Measurements from ENCODE around the gene LIMS2. TPM values are rescaled to one million over a fixed set of nuclear protein-coding genes. Genes with fewer than 3 reads are reported as not detected.

Gene LIMS2
- total and polyA plus RNA-seq, 2 donors (not counting 3 experiments of a cell fraction or from before 2014, with no cell fraction given) = 48.3 to 55.6 TPM

DNA sequence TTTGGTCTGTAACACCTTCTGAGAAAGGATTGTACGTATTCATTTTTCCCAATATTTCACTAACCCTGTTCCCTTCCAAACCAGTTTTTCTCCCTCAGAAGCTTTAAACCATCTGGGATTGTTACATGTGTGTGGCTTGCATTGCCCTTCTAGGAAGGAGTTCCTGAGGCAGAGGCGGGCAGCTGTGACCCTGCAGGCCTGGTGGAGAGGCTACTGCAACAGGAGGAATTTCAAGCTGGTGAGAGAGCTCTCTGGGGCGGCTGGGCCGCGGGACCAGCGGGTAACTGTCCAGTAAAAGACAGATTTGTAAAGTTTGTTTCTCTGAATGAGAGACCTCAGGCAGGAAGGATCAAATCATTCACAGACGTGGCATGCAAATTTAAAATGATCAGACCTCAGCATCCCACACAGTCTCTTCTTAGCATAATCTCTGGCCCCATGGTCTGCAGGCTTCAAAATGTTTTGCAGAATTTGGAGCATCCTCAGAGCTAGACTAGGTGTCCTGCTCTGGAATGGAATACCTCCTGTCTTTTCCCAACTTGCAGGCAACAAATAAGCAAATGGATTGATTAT lies 69.6 kb downstream of the LIMS2 start:
- BruUV-seq (replicated peaks) = no TSS peak
- Histone ChIP-seq H3K9ac (replicated peaks; ENCODE audit: extremely low read depth, insufficient read depth, low read length) (no peak overlapping the region), H4K20me1 (replicated peaks; ENCODE audit: control insufficient read depth, extremely low read depth, insufficient read depth, low read length) (no peaks in the 10 kb centered on the region), H2AFZ (ENCODE audit: low read depth, low read length) (no peak overlapping the region), H3K79me2 (ENCODE audit: control insufficient read depth, insufficient read depth, low read length) (no peaks in the 10 kb centered on the region), H3K9me1 (replicated peaks; ENCODE audit: control insufficient read depth, extremely low read depth, insufficient read depth, low read length) (no peaks in the 10 kb centered on the region), H3K36me3 (ENCODE audit: control insufficient read depth in 2 of 2, extremely low read depth in 1 of 2, insufficient read depth in 2 of 2, low read length in 2 of 2) (no peaks in the 10 kb centered on the region), H3K4me1 (ENCODE audit: control insufficient read depth, extremely low read depth, insufficient read depth, low read length) (no peaks in the 10 kb centered on the region), H3K4me3 (replicated peaks in 1 of 3; ENCODE audit: insufficient read depth in 1 of 3, low read depth in 1 of 3, low read length in 3 of 3) (no peak overlapping the region), H3K27ac (ENCODE audit: insufficient read depth, low read depth, low read length) (no peak overlapping the region), H3K27me3 (ENCODE audit: control insufficient read depth in 2 of 2, insufficient read depth in 2 of 2, low read length in 2 of 2) (no peaks in the 10 kb centered on the region), H3K4me2 (ENCODE audit: insufficient read depth, low read length) (no peak overlapping the region), H3K9me3 (replicated peaks; ENCODE audit: control insufficient read depth, insufficient read depth, low read length) (no peaks in the 10 kb centered on the region)
- ChIA-PET POLR2A (no interaction called here), CTCF (interaction anchor here (1.2 kb wide), 1 partner anchor 44 kb away, joined by 5 read pairs; no protein-coding TSS in a partner anchor)
- dilution Hi-C loops (cut with MboI; ENCODE audit: extremely low pct_ligation_motif_present, low sequenced_read_pairs) (no loop called here), intact Hi-C loops (cut with micrococcal nuclease) (no loop called here)
- no peak for TF ChIP-seq GATA2 (IDR thresholded peaks at IDR 0.05; ENCODE audit: insufficient read depth, insufficient read length, low read depth, low read length)
- TF ChIP-seq POLR2A (IDR thresholded peaks at IDR 0.05; ENCODE audit: low read depth, low read length) = no peak
- TF ChIP-seq, protein P1, sequence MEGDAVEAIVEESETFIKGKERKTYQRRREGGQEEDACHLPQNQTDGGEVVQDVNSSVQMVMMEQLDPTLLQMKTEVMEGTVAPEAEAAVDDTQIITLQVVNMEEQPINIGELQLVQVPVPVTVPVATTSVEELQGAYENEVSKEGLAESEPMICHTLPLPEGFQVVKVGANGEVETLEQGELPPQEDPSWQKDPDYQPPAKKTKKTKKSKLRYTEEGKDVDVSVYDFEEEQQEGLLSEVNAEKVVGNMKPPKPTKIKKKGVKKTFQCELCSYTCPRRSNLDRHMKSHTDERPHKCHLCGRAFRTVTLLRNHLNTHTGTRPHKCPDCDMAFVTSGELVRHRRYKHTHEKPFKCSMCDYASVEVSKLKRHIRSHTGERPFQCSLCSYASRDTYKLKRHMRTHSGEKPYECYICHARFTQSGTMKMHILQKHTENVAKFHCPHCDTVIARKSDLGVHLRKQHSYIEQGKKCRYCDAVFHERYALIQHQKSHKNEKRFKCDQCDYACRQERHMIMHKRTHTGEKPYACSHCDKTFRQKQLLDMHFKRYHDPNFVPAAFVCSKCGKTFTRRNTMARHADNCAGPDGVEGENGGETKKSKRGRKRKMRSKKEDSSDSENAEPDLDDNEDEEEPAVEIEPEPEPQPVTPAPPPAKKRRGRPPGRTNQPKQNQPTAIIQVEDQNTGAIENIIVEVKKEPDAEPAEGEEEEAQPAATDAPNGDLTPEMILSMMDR (IDR thresholded peaks at IDR 0.05; ENCODE audit: extremely low read depth in 1 of 2, insufficient read depth in 1 of 2, low read depth in 1 of 2, low read length in 2 of 2) = no peak
- no peak for TF ChIP-seq FOS (IDR thresholded peaks at IDR 0.05; ENCODE audit: borderline replicate concordance, insufficient read depth, low read length)
- no peak for TF ChIP-seq EZH2 (IDR thresholded peaks at IDR 0.05; ENCODE audit: borderline replicate concordance, low read depth, low read length, severe bottlenecking)
- TF ChIP-seq, protein P2, sequence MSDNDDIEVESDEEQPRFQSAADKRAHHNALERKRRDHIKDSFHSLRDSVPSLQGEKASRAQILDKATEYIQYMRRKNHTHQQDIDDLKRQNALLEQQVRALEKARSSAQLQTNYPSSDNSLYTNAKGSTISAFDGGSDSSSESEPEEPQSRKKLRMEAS (IDR thresholded peaks at IDR 0.05; ENCODE audit: insufficient read depth, insufficient read length) = no peak
- TF ChIP-seq POLR2AphosphoS5 (IDR thresholded peaks at IDR 0.05; ENCODE audit: insufficient read depth, low read depth, low read length) = no peak
- no peak for TF ChIP-seq JUN (IDR thresholded peaks at IDR 0.05; ENCODE audit: borderline replicate concordance, insufficient read depth, insufficient read length, low read depth)
- no peak for TF ChIP-seq MYC (IDR thresholded peaks at IDR 0.05; ENCODE audit: low read depth, low read length)
- DNase-seq (ENCODE audit: low read depth, low spot score) (no peak), FAIRE-seq (no peak)
